ELF-1 (cell line): ENCODE measurements around the gene SMURF1.

Experiments
- DNase-seq: peaks from one replicate; pipeline ENCODE4 v3.0.0-alpha.2; 2016; ENCODE audit warnings: low read depth, low spot score

SMURF1 gene

GRCh38 chr7:99029466-99030435 lies 114.2 kb downstream of the SMURF1 start:
- no peak for DNase-seq

DNA sequence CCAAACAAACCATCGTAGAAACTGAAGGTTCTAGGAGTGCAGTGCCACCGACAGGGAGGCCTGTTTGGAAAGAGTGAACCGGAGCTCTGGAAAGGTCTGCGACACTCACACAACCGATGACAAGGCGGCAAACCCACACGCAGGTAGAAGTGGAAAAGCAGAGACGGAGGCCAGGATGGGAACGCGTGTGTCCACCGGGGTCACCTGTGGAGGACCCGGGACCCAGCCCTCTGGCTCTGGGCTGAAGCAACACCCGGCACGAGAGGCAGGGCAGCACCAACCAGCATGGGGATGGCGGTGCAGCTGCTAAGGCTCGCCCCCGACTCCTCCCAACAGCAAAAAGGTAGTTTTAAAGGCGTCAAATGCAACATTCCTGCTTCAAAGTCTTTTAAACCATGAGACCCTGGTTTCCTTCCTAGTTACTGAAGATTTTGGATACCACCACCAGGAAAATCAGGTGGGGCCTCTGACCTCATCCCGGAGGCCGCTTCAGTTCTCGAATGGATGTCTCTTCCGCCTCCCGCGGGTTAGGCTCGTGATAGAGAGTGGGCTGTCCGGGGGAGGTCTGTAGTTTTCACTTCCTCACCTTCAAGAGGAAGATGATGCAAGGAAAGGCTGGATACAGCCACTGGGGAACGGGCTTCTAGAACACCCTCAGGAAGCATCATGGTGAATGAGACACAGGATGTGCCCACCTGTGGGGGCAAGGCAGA lies 115.5 kb downstream of the SMURF1 start:
- no peak for DNase-seq

GRCh38 chr7:99027841-99028240 lies 116.1 kb downstream of the SMURF1 start:
- no peak for DNase-seq

GRCh38 chr7:99027241-99027640 lies 116.7 kb downstream of the SMURF1 start:
- no peak for DNase-seq

GRCh38 chr7:99024066-99024465 lies 119.8 kb downstream of the SMURF1 start:
- DNase-seq, result no peak

- DNase-seq, result no peak
Observed at GRCh38 chr7:99021941-99022560, 121.9 kb downstream of the SMURF1 start.

GRCh38 chr7:99020413-99020715 lies 123.5 kb downstream of the SMURF1 start:
- no peak for DNase-seq

DNA sequence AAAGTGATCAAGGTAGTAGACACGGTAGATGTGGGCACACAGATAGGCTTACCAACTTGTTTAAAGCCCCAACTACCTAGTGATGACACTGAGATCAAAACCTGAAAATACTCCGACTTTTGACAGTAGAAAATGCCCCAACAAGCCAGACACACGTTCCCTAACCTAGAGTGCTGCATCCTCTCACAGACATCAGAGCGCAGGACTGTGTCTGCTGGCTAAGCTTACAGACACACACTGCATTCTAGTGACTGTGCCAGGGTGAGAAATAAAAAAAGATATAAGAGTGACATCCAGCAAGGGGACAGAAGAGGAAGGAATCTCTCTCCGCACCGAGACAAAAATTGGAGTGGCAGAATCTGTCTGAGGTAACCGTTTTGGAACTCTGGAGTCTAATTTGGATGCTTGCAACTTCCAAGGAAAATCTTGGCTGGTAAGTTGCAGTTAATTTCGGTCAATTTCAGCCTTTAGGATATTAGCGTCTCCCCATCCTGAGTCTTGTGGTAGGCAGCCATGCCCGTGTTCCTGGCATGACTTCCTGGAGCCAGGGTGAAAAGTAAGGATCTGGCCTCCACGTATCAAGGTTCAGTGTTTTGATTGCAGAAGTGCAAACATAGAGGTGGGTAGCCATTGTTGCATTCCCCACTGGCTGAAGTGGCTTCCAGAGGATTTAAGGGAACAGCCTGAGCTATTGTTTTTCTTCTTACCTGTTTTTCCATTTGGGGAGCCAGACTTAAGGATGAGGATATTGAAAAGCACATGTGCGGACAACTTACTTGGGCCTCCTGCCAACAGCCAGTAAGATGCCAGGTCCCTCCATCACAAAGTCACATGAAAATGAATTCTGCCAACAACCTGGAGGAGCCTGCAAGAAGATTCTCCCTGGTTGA lies 124.1 kb downstream of the SMURF1 start:
- DNase-seq, result no peak

- DNase-seq, result no peak
Observed at GRCh38 chr7:99016196-99016595, 127.7 kb downstream of the SMURF1 start.

GRCh38 chr7:99014113-99014985 lies 129.6 kb downstream of the SMURF1 start:
- no peak for DNase-seq

- no peak for DNase-seq
Observed at GRCh38 chr7:99013266-99014112, 130.4 kb downstream of the SMURF1 start.

- DNase-seq, result no peak
Observed at GRCh38 chr7:99012722-99013121, 131.2 kb downstream of the SMURF1 start.

DNA sequence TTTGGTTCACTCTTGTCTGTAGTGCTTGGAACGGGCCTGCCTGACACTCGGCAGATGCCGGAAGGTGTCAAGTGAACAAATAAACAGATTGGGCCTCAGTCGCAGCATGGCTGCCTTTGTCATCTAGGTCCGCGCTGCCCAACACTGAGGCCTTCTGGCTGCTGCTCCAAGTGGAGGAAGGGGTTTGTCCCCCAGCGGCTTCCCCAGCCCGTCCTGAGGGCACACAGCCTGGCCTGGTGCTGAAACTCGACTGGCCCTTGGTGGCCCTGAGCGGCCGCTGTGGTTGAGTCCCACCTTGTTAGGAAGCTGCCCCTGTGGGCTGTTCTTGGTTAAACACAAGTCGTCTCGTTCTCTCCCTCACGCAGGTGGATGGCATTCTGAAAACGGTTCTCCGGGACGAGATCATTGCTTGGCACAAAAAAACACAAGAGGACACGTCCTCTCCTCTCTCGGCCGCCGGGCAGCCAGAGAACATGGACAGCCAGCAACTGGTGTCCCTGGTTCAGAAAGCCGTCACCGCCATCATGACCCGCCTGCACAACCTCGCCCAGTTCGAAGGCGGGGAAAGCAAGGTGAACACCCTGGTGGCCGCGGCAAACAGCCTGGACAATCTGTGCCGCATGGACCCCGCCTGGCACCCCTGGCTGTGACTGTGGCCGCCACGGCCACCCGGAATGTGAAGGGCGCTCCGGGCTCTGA lies 132.1 kb downstream of the SMURF1 start:
- DNase-seq, result no peak

DNA sequence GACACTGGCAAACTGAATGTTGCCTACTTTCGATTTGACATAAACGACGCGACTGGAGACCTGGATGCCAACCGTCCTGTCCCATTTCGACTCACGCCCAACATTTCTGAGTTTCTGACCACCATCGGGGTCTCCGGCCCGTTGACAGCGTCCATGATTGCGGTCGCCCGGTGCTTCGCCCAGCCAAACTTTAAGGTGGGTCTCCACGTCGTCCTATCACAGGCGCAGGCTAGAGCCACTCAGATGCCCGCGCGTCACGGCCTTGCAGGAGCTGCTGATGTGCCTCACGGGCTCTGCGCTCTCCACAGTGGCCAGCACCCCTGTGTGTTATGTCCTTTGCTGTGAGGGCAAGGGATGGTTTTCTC lies 132.6 kb downstream of the SMURF1 start:
- DNase-seq, result no peak

DNA sequence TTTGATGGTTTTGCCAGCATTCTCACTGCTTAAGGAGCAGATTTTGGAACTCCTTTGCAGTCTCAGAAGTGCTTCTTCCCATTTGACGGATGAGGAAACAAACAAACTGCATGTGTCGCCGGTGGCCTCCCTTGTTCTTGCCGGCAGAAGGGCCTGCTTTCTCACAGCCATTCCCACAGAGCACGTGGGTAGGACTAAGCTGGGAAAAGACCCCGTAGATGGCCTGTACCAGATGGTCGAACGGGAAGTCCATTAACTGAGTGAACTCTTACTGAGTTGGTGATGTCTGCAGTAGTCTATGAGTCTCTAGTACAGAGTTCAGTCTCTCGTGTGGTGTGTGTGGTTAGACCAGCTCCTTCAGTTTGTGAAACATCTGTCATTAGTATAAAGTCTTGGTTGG lies 133.6 kb downstream of the SMURF1 start:
- no peak for DNase-seq

DNA sequence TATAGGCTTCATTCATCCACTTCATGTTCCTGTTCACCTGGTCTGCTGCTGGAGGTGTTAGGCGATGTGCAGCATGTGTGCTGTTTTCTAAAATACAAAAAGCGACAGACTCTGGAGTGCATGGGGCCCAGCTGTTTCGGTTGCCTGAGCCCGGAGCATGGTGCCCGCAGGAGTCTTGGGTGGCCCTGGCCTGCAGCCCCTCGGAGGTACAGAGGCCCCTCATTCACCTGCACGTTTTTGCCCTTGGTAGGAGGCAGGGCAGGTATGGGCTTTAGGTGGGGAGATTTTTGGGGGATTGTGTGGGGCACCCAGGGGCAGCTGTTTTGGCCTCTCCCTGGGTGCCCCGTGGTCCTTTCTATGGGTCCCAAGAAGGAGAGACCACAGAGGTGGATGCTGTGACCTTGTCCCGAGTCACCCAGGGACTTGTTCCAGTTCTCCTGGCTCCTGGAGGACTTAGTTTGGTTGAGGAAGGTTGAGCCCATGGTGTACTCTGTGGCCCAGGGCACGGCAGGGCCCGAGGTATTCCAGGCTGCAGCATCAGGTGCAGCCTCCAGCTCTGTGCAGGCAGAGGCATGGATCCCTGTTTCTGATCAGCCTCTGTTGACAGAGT lies 134.9 kb downstream of the SMURF1 start:
- no peak for DNase-seq

GRCh38 chr7:99008181-99008631 lies 135.7 kb downstream of the SMURF1 start:
- no peak for DNase-seq

GRCh38 chr7:99006739-99007424 lies 137.0 kb downstream of the SMURF1 start:
- no peak for DNase-seq
